Jurkat, Clone E6-1 (cell line): Measurements from ENCODE around the gene CA5A.
A peak's percentile ranks its signal among the peaks of the same experiment; 100 is the strongest.
"Not testable (repeated sequence)": the region's sequence is repeated elsewhere in the genome, so short reads cannot be mapped to it uniquely, and the experiment has no call there.

Source experiments
- DNase-seq: peaks from one replicate; pipeline ENCODE4 v3.0.0-alpha.2; 2011; ENCODE audit warnings: low read depth, low spot score
- H3K4me3 ChIP-seq: 2 replicates; pipeline ENCODE4 v1.5.1; 2011; ENCODE audit warnings: mild to moderate bottlenecking, low read length, control low read depth, moderate library complexity

CA5A gene

GRCh38 chr16:87879411-87880013 is 56.8 kb downstream of the CA5A start:
- not testable (repeated sequence) for H3K4me3 ChIP-seq, DNase-seq

- no peak overlapping the region for H3K4me3 ChIP-seq
- DNase-seq: no peak
These were observed 57.6 kb downstream of the CA5A start for GRCh38 chr16:87878704-87879103.

DNA sequence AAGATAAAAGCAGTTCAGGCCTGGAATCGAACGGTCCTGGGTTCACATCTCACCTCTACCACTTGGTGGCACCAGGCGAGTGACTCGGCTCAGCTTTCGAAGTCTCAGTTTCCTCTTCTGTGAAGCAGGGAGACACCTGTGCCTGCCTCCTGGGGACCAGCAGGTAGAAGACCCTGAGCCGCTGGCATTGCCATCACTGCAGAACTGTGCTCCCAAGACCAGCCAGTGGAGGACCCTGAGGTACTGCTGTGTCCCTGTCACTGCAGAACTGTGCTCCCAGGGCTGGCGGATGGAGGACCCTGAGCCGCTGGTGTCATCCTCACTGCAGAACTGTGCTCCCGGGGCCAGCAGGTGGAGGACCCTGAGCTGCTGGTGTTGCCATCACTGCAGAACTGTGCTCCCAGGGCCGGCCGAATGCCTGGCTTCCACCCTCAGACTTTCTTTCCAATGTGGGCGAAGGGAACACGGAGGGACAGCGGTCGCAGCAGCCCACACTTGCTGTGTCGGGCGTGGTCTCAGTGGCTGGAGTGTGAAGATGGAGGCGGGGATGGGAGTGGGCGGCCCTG is 58.3 kb downstream of the CA5A start:
- peak; percentile 68 for DNase-seq
- no peak overlapping the region for H3K4me3 ChIP-seq

GRCh38 chr16:87874639-87875427 is 61.5 kb downstream of the CA5A start:
- DNase-seq: peak; percentile 95
- H3K4me3 ChIP-seq: peak overlapping the region; percentile 38

GRCh38 chr16:87870418-87871291 is 65.7 kb downstream of the CA5A start:
- not testable (repeated sequence) for H3K4me3 ChIP-seq, DNase-seq

GRCh38 chr16:87869879-87870417 is 66.4 kb downstream of the CA5A start:
- H3K4me3 ChIP-seq: peak overlapping the region; percentile 38; the same call in 1 of the 2 replicates
- not testable (repeated sequence) for DNase-seq

- peak within 1 kb of the TSS; percentile 71 for H3K4me3 ChIP-seq
- DNase-seq: peak; percentile 44
These were observed 67.1 kb downstream of the CA5A start, which contains the start of gene SLC7A5 for GRCh38 chr16:87869061-87869878. TSS of gene SLC7A5 (minus strand) at chr16:87869507. CDS start at chr16:87869422, 85 bp downstream.

- DNase-seq: peak; percentile 55
- peak overlapping the region; percentile 71 for H3K4me3 ChIP-seq
These were observed 67.9 kb downstream of the CA5A start for GRCh38 chr16:87868254-87869029.

DNA sequence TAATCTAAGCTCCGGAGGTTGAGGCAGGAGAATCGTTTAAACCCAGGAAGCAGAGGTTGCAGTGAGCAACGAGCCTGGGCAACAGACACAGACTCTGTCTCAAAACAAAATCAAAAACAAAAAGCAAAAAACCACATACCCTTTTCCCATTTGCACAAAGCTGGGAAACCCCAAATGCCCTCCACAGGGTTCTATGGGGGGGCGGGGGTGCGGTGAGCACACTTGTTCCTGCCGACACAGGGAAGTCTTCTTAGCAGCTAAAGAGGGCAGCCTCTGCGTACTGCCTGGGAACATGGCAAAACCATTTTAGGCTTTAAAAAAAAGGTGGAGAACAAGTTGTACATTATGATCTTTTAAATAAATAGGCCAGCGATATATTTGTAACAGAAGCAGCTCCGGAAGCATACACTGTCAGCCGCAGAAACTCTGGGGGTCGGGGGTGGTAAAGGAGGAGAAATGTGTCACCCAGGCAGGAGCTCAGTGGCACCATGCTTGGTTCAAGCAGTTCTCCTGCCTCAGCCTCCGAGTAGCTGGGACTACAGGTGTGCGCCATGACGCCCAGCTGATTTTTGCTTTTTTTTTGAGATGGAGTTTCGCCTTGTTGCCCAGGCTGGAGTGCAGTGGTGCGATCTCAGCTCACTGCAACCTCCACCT is 70.3 kb downstream of the CA5A start:
- peak overlapping the region; percentile 44 for H3K4me3 ChIP-seq
- DNase-seq: peak; percentile 76

- H3K4me3 ChIP-seq: no peak overlapping the region
- no peak for DNase-seq
These were observed 71.9 kb downstream of the CA5A start for GRCh38 chr16:87864331-87864989.

- not testable (repeated sequence) for H3K4me3 ChIP-seq, DNase-seq
These were observed 73.0 kb downstream of the CA5A start for GRCh38 chr16:87863327-87863635.

DNA sequence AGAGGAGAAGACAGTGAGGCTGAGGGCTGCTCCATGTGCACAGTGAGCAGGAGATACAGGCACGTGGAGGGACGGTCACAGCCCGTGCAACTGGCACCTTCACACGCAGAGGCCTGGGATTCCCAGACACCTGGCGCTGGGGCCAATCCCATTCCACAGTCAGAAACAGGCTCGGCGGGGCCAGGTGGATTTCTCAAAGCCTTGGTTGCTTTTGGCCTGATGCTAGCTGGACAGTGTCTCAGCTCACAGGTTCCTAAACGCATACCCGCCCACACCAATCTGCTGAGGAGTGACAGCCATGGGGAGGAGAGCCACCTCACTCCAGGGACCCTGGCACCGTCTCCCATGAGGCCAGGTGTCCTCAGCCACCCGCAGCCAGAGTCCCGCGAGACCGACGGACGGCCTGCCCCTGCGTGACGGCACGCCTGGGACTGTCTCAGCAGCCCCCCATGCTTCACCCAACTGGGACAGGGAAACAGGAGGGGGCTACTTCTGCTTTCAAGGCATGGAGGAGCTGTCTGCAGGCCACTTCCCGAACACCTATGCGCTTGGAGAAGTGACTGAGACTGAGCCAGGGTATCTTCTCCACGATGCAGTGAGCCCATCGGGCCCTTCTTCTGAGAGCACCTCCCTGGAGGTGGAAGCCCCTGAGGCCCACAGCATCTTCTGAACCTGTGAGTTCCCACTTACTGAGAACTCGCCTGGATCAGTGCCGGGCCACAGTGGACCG is 73.6 kb downstream of the CA5A start:
- not testable (repeated sequence) for DNase-seq, H3K4me3 ChIP-seq

- not testable (repeated sequence) for DNase-seq, H3K4me3 ChIP-seq
These were observed 74.8 kb downstream of the CA5A start for GRCh38 chr16:87861300-87862099.

GRCh38 chr16:87860553-87861299 is 75.6 kb downstream of the CA5A start:
- H3K4me3 ChIP-seq: no peak overlapping the region
- no peak for DNase-seq
